WERI-Rb-1 (cell line): ENCODE measurements around the gene NXN.

ENCODE experiments used
- DNase-seq: peaks from one replicate; pipeline ENCODE4 v3.0.0-alpha.2; 2020
- H3K27ac ChIP-seq: fragments of 250-450 bp; sonication (Bioruptor Pico); 2 replicates; pipeline ENCODE4 v1.5.1; 2020; ENCODE audit warnings: mild to moderate bottlenecking, moderate library complexity
- H3K27me3 ChIP-seq: fragments of 250-450 bp; sonication (Bioruptor Pico); 2 replicates; pipeline ENCODE4 v1.5.1; 2021; ENCODE audit warnings: mild to moderate bottlenecking, low read depth, moderate library complexity; ENCODE audit not compliant: insufficient read depth, severe bottlenecking
- H3K36me3 ChIP-seq: fragments of 250-450 bp; sonication (Bioruptor Pico); 2 replicates; pipeline ENCODE4 v1.5.1; 2020; ENCODE audit warnings: mild to moderate bottlenecking, moderate library complexity
- H3K4me3 ChIP-seq: 2 replicates; pipeline ENCODE4 v1.5.1; 2011; ENCODE audit warnings: low read depth, mild to moderate bottlenecking, control low read depth, low read length
- H3K9me3 ChIP-seq: fragments of 250-450 bp; sonication (Bioruptor Pico); 2 replicates; pipeline ENCODE4 v1.5.1; 2021; ENCODE audit warnings: mild to moderate bottlenecking, moderate library complexity; ENCODE audit not compliant: severe bottlenecking
- CTCF ChIP-seq: IDR thresholded peaks from 2 replicates; pipeline ENCODE4 v1.5.1; 2011; ENCODE audit warnings: low read depth, mild to moderate bottlenecking, control low read depth, inconsistent platforms, low read length

The NXN gene

DNA sequence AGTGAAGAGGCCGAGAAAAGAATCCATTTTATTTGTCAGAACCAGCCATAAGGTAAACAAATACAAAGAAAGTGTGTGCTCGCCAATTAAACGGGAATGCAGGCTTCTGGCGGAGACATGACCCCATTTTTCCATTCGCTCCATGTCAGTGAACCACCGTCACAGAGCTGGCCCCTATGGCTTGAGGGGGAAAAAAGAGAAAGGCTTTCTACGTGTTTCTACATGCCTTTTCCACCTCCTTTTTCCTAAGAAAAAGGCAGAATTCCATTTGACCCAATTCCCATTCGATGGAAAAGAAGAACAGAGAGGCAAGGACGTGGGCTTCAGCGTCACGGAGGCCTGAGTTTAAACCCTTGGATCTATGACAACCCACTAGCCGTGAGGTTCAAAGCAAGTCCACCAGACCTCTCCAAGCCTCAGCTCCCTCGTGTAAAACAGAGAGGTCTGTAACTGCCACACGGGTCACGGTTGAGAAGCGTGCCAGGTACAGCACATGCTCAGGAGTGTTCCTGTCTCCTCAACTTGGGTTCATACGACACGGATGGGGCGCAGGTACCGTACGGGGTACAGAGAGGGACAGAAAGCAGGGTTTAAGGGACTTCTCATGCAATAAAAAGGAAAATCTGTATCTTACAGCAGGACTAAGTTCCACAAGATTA, 91.9 kb downstream of the NXN start:
- Histone ChIP-seq H3K27me3 (no peaks in the 10 kb centered on the region), H3K36me3 (no peaks in the 10 kb centered on the region), H3K27ac (no peak overlapping the region), H3K9me3 (no peaks in the 10 kb centered on the region), H3K4me3 (no peak overlapping the region)
- no peak for DNase-seq
- TF ChIP-seq CTCF, result no peak

GRCh38 chr17:885971-886571, 93.5 kb downstream of the NXN start:
- Histone ChIP-seq H3K27ac (no peak overlapping the region), H3K4me3 (no peak overlapping the region), H3K36me3 (no peaks in the 10 kb centered on the region), H3K27me3 (no peaks in the 10 kb centered on the region), H3K9me3 (no peaks in the 10 kb centered on the region)
- no peak for TF ChIP-seq CTCF
- DNase-seq, result no peak

- Histone ChIP-seq H3K36me3 (no peaks in the 10 kb centered on the region), H3K27me3 (no peaks in the 10 kb centered on the region), H3K27ac (no peak overlapping the region), H3K4me3 (no peak overlapping the region), H3K9me3 (no peaks in the 10 kb centered on the region)
- TF ChIP-seq CTCF, result no peak
- peak; percentile 31 for DNase-seq
Measured at GRCh38 chr17:883586-883962, 96.0 kb downstream of the NXN start.

- Histone ChIP-seq H3K27me3 (no peaks in the 10 kb centered on the region), H3K27ac (no peak overlapping the region), H3K4me3 (no peak overlapping the region), H3K9me3 (no peaks in the 10 kb centered on the region), H3K36me3 (no peaks in the 10 kb centered on the region)
- DNase-seq, result no peak
- no peak for TF ChIP-seq CTCF
Measured at GRCh38 chr17:882827-883585, 96.6 kb downstream of the NXN start.

DNA sequence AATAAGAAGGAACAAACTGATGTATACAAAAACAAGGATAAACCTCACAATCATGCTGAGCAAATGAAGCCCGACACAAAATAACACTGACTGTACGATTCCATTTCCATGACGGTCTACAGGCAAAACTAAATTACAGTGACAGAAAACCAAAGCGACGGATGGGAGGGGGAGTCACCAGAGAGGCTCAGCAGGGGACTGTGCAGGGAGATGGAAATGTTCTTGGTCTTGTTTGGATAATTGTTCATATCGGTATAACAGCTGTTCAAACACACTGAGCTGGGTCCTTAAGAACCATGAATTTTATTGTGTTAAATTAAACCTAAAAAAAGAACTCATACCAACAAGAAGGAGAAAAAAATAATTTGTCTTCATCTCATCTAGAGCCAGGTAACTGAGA, 97.8 kb downstream of the NXN start:
- H3K36me3 ChIP-seq, result peaks cover 3% of the 10 kb centered on the region; the same call in 1 of the 2 replicates
- no peaks in the 10 kb centered on the region for H3K27me3 ChIP-seq
- no peaks in the 10 kb centered on the region for H3K9me3 ChIP-seq
- no peak for TF ChIP-seq CTCF
- no peak overlapping the region for H3K4me3 ChIP-seq
- DNase-seq, result no peak
- H3K27ac ChIP-seq, result no peak overlapping the region
